Activated CD4-positive, alpha-beta memory T cell treated with anti-CD3 and anti-CD28 coated beads, Interleukin-2, amount 10 ng/mL, durations not matched to agents 7 days and 5 days (primary cell): ENCODE data around the gene ATF5. TPM values are rescaled to one million over a fixed set of nuclear protein-coding genes. Genes with fewer than 3 reads are reported as not detected.
"Not testable (repeated sequence)": the region's sequence is repeated elsewhere in the genome, so short reads cannot be mapped to it uniquely, and the experiment has no call there.

Experiments used
- CTCF ChIA-PET: fragments of 350-600 bp; sonication (Branson Sonifier 250); formaldehyde crosslinking; loops from one replicate; lab custom pipeline; 2021; ENCODE audit warnings: antibody characterized with exemption, inconsistent platforms; lab: Charles Lee
- POLR2A ChIA-PET: fragments of 350-600 bp; sonication (Branson Sonifier 250); formaldehyde crosslinking; loops from one replicate; lab custom pipeline; 2021; ENCODE audit warnings: antibody characterized with exemption; lab: Charles Lee
- DNase-seq: peaks from one replicate; pipeline ENCODE4 v3.0.0-alpha.2; 2020
- H3K27ac Mint-ChIP-seq: one replicate; pipeline ENCODE4 v1.8.0; 2021; ENCODE audit warnings: mild to moderate bottlenecking, mixed read lengths
- H3K27me3 Mint-ChIP-seq: one replicate; pipeline ENCODE4 v1.8.0; 2021; ENCODE audit warnings: mixed read lengths
- H3K36me3 Mint-ChIP-seq: one replicate; pipeline ENCODE4 v1.8.0; 2021; ENCODE audit warnings: low read depth, mixed read lengths
- H3K4me1 Mint-ChIP-seq: one replicate; pipeline ENCODE4 v1.8.0; 2021; ENCODE audit warnings: mixed read lengths
- H3K4me3 Mint-ChIP-seq: one replicate; pipeline ENCODE4 v1.8.0; 2021; ENCODE audit warnings: mild to moderate bottlenecking, mixed read lengths
- H3K9me3 Mint-ChIP-seq: one replicate; pipeline ENCODE4 v1.8.0; 2021; ENCODE audit warnings: mixed read lengths
- total RNA-seq, 2 experiments: library from RNA; stranded (reverse); gene quantifications; one replicate each; pipeline ENCODE4 v1.2.3, GENCODE V29; 2021

Gene ATF5
- total RNA-seq, 2 experiments from 2014 or later: 19.6 to 20.0 TPM

DNA sequence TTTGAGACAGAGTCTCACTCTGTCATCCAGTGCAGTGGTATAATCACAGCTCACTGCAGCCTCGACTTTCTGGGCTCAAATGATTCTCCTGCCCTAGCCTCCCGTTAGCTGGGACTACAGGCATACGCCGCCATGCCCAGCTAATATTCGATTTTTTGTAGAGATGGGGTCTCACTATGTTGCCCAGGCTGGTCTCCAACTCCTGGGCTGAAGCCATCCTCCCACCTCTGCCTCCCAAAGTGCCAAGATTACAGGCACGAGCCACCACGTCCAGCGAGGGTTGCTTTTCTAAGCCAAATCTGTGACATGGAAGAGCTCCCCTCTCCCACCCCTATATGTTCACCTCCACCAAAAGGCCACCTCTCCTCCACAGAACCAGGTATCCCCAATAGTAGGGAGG, 10.9 kb upstream of the ATF5 start:
- H3K36me3 Mint-ChIP-seq: peaks cover 77% of the 10 kb centered on the region
- POLR2A ChIA-PET: interaction anchor here (4.1 kb wide), 1 partner anchor 11 kb away, joined by 27 read pairs; the partner anchor contains the start of genes ATF5 and NUP62
- CTCF ChIA-PET: interaction anchor here (0.6 kb wide), 1 partner anchor 12 kb away, joined by 3 read pairs; no protein-coding TSS in a partner anchor
- H3K27me3 Mint-ChIP-seq: no peaks in the 10 kb centered on the region
- H3K4me3 Mint-ChIP-seq: no peak overlapping the region
- no peaks in the 10 kb centered on the region for H3K9me3 Mint-ChIP-seq
- H3K27ac Mint-ChIP-seq: no peak overlapping the region
- peaks cover 49% of the 10 kb centered on the region for H3K4me1 Mint-ChIP-seq
- no peak for DNase-seq

- H3K36me3 Mint-ChIP-seq: peaks cover 71% of the 10 kb centered on the region
- peaks cover 51% of the 10 kb centered on the region for H3K4me1 Mint-ChIP-seq
- ChIA-PET POLR2A (interaction anchor here (1.0 to 4.1 kb wide), 2 partner anchors 8 to 21 kb away, joined by 3 to 27 read pairs; partner anchors contain the start of genes ATF5 and NUP62), CTCF (interaction anchor here (0.5 kb wide), 1 partner anchor 21 kb away, joined by 3 read pairs; no protein-coding TSS in a partner anchor)
- no peak overlapping the region for H3K4me3 Mint-ChIP-seq
- no peaks in the 10 kb centered on the region for H3K9me3 Mint-ChIP-seq
- H3K27ac Mint-ChIP-seq: peak overlapping the region; percentile 52
- DNase-seq: no peak
- H3K27me3 Mint-ChIP-seq: no peaks in the 10 kb centered on the region
These were observed 8.2 kb upstream of the ATF5 start for GRCh38 chr19:49920624-49921363.

GRCh38 chr19:49921871-49922795, 6.9 kb upstream of the ATF5 start:
- Mint-ChIP-seq H3K27ac (no peak overlapping the region), H3K4me3 (no peak overlapping the region), H3K4me1 (peaks cover 57% of the 10 kb centered on the region), H3K36me3 (peaks cover 70% of the 10 kb centered on the region), H3K9me3 (no peaks in the 10 kb centered on the region), H3K27me3 (no peaks in the 10 kb centered on the region)
- POLR2A ChIA-PET: interaction anchor here (4.1 kb wide), 1 partner anchor 7 kb away, joined by 27 read pairs; the partner anchor contains the start of genes ATF5 and NUP62
- no peak for DNase-seq
- CTCF ChIA-PET: no interaction called here

- Mint-ChIP-seq H3K27ac (peak overlapping the region; percentile 38), H3K36me3 (peaks cover 69% of the 10 kb centered on the region), H3K4me3 (no peak overlapping the region), H3K4me1 (peaks cover 64% of the 10 kb centered on the region), H3K27me3 (no peaks in the 10 kb centered on the region), H3K9me3 (no peaks in the 10 kb centered on the region)
- ChIA-PET POLR2A (no interaction called here), CTCF (no interaction called here)
- DNase-seq: no peak
These were observed 5.7 kb upstream of the ATF5 start for GRCh38 chr19:49923055-49924003.

DNA sequence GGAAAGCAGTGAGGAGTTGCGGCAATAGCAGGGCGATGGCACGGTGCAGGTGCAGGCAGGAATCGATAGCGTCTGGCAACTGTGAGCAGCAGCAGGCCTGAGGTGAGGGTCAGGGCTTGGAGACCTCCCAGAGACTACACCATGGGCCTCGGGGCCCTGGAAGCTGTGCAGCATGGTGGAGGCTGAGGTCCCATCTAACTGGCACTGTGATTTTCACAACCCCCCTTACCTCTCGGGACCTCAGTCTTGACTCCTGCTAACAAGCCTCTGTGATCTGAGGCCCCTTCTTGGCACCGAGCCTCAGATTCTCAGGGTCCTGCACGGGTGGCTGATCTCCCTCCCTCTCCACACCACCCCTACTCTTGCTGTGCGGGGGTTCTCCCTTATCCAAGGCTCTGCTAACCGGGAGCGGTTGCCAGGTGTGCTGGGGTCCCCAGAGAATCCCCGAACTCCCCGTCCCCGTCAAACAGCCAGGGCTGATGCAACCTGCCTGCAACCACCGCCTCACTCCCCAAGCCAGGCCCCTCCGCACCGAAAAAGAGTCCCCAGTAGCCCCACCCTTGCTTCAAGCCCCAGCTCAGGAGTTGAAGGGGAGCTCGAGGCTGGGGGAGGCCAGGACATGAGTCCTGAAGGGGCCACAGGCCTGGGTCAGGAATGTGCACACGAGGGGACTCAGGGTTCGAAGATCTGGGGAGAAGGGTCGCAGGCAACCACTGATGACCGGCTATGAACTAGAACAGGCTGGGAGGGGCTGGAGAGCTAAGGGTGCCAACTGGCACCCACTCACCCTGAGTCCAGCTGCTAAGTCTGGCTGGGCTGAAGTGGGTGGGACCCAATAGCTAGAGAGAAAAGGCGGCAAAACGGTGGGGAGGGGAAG, 4.8 kb upstream of the ATF5 start:
- CTCF ChIA-PET: no interaction called here
- POLR2A ChIA-PET: no interaction called here
- DNase-seq: no peak
- Mint-ChIP-seq H3K4me1 (peaks cover 68% of the 10 kb centered on the region), H3K36me3 (peaks cover 72% of the 10 kb centered on the region), H3K27ac (peak overlapping the region; percentile 21), H3K4me3 (no peak overlapping the region), H3K9me3 (no peaks in the 10 kb centered on the region), H3K27me3 (no peaks in the 10 kb centered on the region)

GRCh38 chr19:49924881-49925210, 4.2 kb upstream of the ATF5 start:
- peaks cover 70% of the 10 kb centered on the region for H3K4me1 Mint-ChIP-seq
- POLR2A ChIA-PET: not testable (repeated sequence)

GRCh38 chr19:49925486-49925885, 3.5 kb upstream of the ATF5 start:
- Mint-ChIP-seq H3K4me1 (peaks cover 74% of the 10 kb centered on the region), H3K36me3 (peaks cover 77% of the 10 kb centered on the region), H3K9me3 (no peaks in the 10 kb centered on the region), H3K4me3 (no peak overlapping the region), H3K27me3 (no peaks in the 10 kb centered on the region), H3K27ac (no peak overlapping the region)
- ChIA-PET CTCF (no interaction called here), POLR2A (no interaction called here)
- DNase-seq: no peak

More at GRCh38 chr19:49924881-49925210, 4.2 kb upstream of the ATF5 start:
- H3K27ac Mint-ChIP-seq, H3K4me3 Mint-ChIP-seq, DNase-seq, CTCF ChIA-PET, H3K27me3 Mint-ChIP-seq, H3K9me3 Mint-ChIP-seq: not testable (repeated sequence)
- H3K36me3 Mint-ChIP-seq: peaks cover 74% of the 10 kb centered on the region

DNA sequence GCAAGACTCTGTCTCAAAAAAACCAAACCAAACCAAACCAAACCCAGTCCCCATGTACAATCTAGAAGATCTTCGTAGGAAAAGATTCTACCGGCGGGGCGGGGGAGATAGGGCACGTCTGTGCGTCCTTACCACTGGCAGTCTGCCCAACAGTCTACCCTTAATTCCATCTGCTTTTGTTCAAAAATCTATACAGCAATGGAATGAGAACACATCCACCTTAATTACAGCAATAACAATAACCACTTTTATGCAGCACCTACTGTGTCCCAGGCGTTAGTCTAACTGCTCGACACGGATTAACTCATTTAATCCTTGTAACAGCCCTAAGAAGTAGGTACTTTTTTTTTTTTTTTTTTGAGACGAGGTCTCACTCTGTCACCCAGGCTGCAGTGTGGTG, 2.5 kb upstream of the ATF5 start:
- H3K4me1 Mint-ChIP-seq: peaks cover 74% of the 10 kb centered on the region

GRCh38 chr19:49927526-49928264, 1.3 kb upstream of the ATF5 start:
- Mint-ChIP-seq H3K36me3 (peaks cover 74% of the 10 kb centered on the region), H3K4me3 (peak overlapping the region; percentile 95), H3K27ac (peak overlapping the region; percentile 97), H3K27me3 (no peaks in the 10 kb centered on the region), H3K4me1 (peaks cover 75% of the 10 kb centered on the region), H3K9me3 (peaks cover 2% of the 10 kb centered on the region)
- POLR2A ChIA-PET: interaction anchor here (0.6 to 3.9 kb wide), 15 partner anchors 8 to 878 kb away, joined by 3 to 43 read pairs (median 4); partner anchors contain the start of genes AKT1S1, FUZ, IL4I1 and PTOV1
- CTCF ChIA-PET: interaction anchor here (0.7 to 1.2 kb wide), 4 partner anchors 8 to 98 kb away, joined by 3 to 4 read pairs (median 3); partner anchors contain the start of gene ZNF473
- no peak for DNase-seq

More for the DNA sequence above, 2.5 kb upstream of the ATF5 start:
- peaks cover 76% of the 10 kb centered on the region for H3K36me3 Mint-ChIP-seq
- ChIA-PET POLR2A (interaction anchor here (2.3 to 3.9 kb wide), 4 partner anchors 7 to 76 kb away, joined by 5 to 39 read pairs (median 25); partner anchors contain the start of genes AKT1S1, PTOV1 and TBC1D17), CTCF (no interaction called here)
- H3K27me3 Mint-ChIP-seq: no peaks in the 10 kb centered on the region
- no peak overlapping the region for H3K4me3 Mint-ChIP-seq
- no peaks in the 10 kb centered on the region for H3K9me3 Mint-ChIP-seq
- DNase-seq: no peak
- H3K27ac Mint-ChIP-seq: no peak overlapping the region

- peak; percentile 95 for DNase-seq
- H3K27ac Mint-ChIP-seq: peak overlapping the region; percentile 97
- peak overlapping the region; percentile 95 for H3K4me3 Mint-ChIP-seq
- CTCF ChIA-PET: interaction anchor here (0.7 kb wide), 2 partner anchors 12 to 119 kb away, joined by 3 read pairs; no protein-coding TSS in a partner anchor
- H3K27me3 Mint-ChIP-seq: no peaks in the 10 kb centered on the region
- peaks cover 61% of the 10 kb centered on the region for H3K36me3 Mint-ChIP-seq
- H3K9me3 Mint-ChIP-seq: peaks cover 2% of the 10 kb centered on the region
- peaks cover 68% of the 10 kb centered on the region for H3K4me1 Mint-ChIP-seq
- POLR2A ChIA-PET: interaction anchor here (0.8 to 3.9 kb wide), 24 partner anchors 8 to 1774 kb away, joined by 3 to 43 read pairs (median 4); partner anchors contain the start of genes AKT1S1, FUZ, IL4I1 and PNKP
These were observed 842 bp downstream of the ATF5 start for GRCh38 chr19:49929611-49930482.
